ENCODE results near the gene TMEM203. TPM values are rescaled to one million over a fixed set of nuclear protein-coding genes. Genes with fewer than 3 reads are reported as not detected.

TMEM203 gene
- total RNA-seq, 1 donor from 2014 or later: 34.1 TPM

- ATAC-seq (ENCODE audit: low read depth) (no peak), DNase-seq (no peak)
- no peak for TF ChIP-seq CTCF (IDR thresholded peaks at IDR 0.05)
- intact Hi-C loops (cut with micrococcal nuclease): loop anchor here (2.0 to 10.0 kb wide), 4 partner anchors 71 to 431 kb away; partner anchors contain the start of genes C8G, FBXW5, TMEM141 and TRAF2
- Mint-ChIP-seq H3K4me3 (no peak overlapping the region), H3K9me3 (no peaks in the 10 kb centered on the region), H3K36me3 (ENCODE audit: low read depth) (peaks cover 2% of the 10 kb centered on the region), H3K27ac (no peak overlapping the region), H3K4me1 (peaks cover 15% of the 10 kb centered on the region), H3K27me3 (no peaks in the 10 kb centered on the region)
- POLR2A ChIA-PET: interaction anchor here (0.5 to 4.1 kb wide), 8 partner anchors 7 to 151 kb away, joined by 3 to 53 read pairs (median 14); partner anchors contain the start of genes ANAPC2, NDOR1, SAPCD2 and SSNA1
- CTCF ChIA-PET: no interaction called here
These were observed 16.2 kb upstream of the TMEM203 start for GRCh38 chr9:137221506-137222111.

GRCh38 chr9:137221095-137221505 is 15.7 kb upstream of the TMEM203 start:
- no peak for DNase-seq
- no peak for TF ChIP-seq CTCF (IDR thresholded peaks at IDR 0.05)
- Mint-ChIP-seq H3K9me3 (no peaks in the 10 kb centered on the region), H3K27me3 (no peaks in the 10 kb centered on the region), H3K36me3 (ENCODE audit: low read depth) (peaks cover 4% of the 10 kb centered on the region), H3K4me3 (peak overlapping the region; percentile 38), H3K4me1 (peaks cover 15% of the 10 kb centered on the region), H3K27ac (no peak overlapping the region)
- CTCF ChIA-PET: no interaction called here
- POLR2A ChIA-PET: interaction anchor here (3.3 to 4.1 kb wide), 3 partner anchors 15 to 33 kb away, joined by 40 to 53 read pairs (median 46); partner anchors contain the start of genes ANAPC2, NDOR1, SSNA1 and TMEM203
- intact Hi-C loops (cut with micrococcal nuclease): loop anchor here (10.0 kb wide), 2 partner anchors 276 to 336 kb away; partner anchors contain the start of genes C8G, FBXW5 and TRAF2
- no peak for ATAC-seq (ENCODE audit: low read depth)

GRCh38 chr9:137220317-137221094 is 15.1 kb upstream of the TMEM203 start:
- H3K27ac Mint-ChIP-seq: no peak overlapping the region
- peak overlapping the region; percentile 38 for H3K4me3 Mint-ChIP-seq
- intact Hi-C loops (cut with micrococcal nuclease): loop anchor here (10.0 kb wide), 2 partner anchors 276 to 336 kb away; partner anchors contain the start of genes C8G, FBXW5 and TRAF2
- CTCF ChIA-PET: no interaction called here
- POLR2A ChIA-PET: interaction anchor here (0.7 to 3.6 kb wide), 3 partner anchors 14 to 20 kb away, joined by 3 to 46 read pairs (median 4); partner anchors contain the start of genes NDOR1, TMEM203 and TPRN
- DNase-seq: no peak
- H3K9me3 Mint-ChIP-seq: no peaks in the 10 kb centered on the region
- H3K27me3 Mint-ChIP-seq: no peaks in the 10 kb centered on the region
- H3K4me1 Mint-ChIP-seq: peaks cover 15% of the 10 kb centered on the region
- peaks cover 4% of the 10 kb centered on the region for H3K36me3 Mint-ChIP-seq (ENCODE audit: low read depth)
- TF ChIP-seq CTCF (IDR thresholded peaks at IDR 0.05): no peak
- no peak for ATAC-seq (ENCODE audit: low read depth)

- ATAC-seq (ENCODE audit: low read depth): no peak
- Mint-ChIP-seq H3K9me3 (no peaks in the 10 kb centered on the region), H3K27me3 (no peaks in the 10 kb centered on the region), H3K36me3 (ENCODE audit: low read depth) (peaks cover 4% of the 10 kb centered on the region), H3K4me3 (no peak overlapping the region), H3K4me1 (peaks cover 11% of the 10 kb centered on the region), H3K27ac (no peak overlapping the region)
- POLR2A ChIA-PET: interaction anchor here (0.7 to 1.6 kb wide), 3 partner anchors 15 to 102 kb away, joined by 3 to 4 read pairs (median 3); partner anchors contain the start of gene TPRN
- intact Hi-C loops (cut with micrococcal nuclease): loop anchor here (10.0 kb wide), 2 partner anchors 275 to 335 kb away; partner anchors contain the start of genes C8G, FBXW5 and TRAF2
- CTCF ChIA-PET: no interaction called here
- no peak for TF ChIP-seq CTCF (IDR thresholded peaks at IDR 0.05)
- no peak for DNase-seq
These were observed 14.4 kb upstream of the TMEM203 start for GRCh38 chr9:137219757-137220316.
